Duodenal mucosa (tissue), 2 donors: ENCODE measurements around the gene ATP5F1B.

ENCODE experiments used
- H3K27ac ChIP-seq: one replicate; pipeline ENCODE4 v1.7.0; 2013; ENCODE audit warnings: low read depth, low read length
- H3K27me3 ChIP-seq, 2 donors: one replicate each; pipeline ENCODE4 v1.7.0; 2013; ENCODE audit warnings: low read length in 2 of 2, control low read depth in 1 of 2; ENCODE audit not compliant: insufficient read depth in 2 of 2, control insufficient read depth in 1 of 2
- H3K36me3 ChIP-seq, 2 donors: one replicate each; pipeline ENCODE4 v1.7.0; 2013; ENCODE audit warnings: low read length in 2 of 2, control low read depth in 1 of 2; ENCODE audit not compliant: insufficient read depth in 2 of 2, control insufficient read depth in 1 of 2
- H3K4me1 ChIP-seq, 2 donors: one replicate each; pipeline ENCODE4 v1.7.0; 2013; ENCODE audit warnings: low read length in 2 of 2, control low read depth in 1 of 2; ENCODE audit not compliant: insufficient read depth in 2 of 2, control insufficient read depth in 1 of 2
- H3K4me3 ChIP-seq, 2 donors: one replicate each; pipeline ENCODE4 v1.7.0; 2013; ENCODE audit warnings: low read length in 2 of 2, low read depth in 1 of 2
- H3K9ac ChIP-seq, 2 donors: one replicate each; pipeline ENCODE4 v1.7.0; 2013; ENCODE audit warnings: low read length in 2 of 2, low read depth in 1 of 2
- H3K9me3 ChIP-seq, 2 donors: one replicate each; pipeline ENCODE4 v1.7.0; 2013; ENCODE audit warnings: low read length in 2 of 2, control low read depth in 1 of 2; ENCODE audit not compliant: control insufficient read depth in 1 of 2

The ATP5F1B gene

DNA sequence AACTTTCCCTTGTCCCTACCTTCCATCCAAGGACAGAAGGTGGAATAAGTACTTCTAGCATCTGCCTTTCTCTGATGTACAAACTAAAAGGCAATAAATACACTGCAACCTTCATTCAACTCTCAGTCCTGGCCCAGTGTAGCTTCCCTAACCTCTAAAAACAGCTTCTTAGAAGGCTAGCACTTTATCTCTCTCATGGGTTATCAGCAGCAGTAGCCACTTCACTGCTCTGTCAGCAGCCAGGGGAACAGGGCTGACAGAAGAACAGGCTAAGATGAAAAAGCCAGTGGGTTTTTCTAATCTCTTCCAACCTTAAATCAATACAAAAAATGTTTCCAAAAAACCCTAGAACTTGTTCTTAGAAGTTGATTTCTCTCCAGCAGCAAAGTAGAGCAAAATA, 28.9 kb downstream of the ATP5F1B start:
- Histone ChIP-seq H3K36me3 (peaks cover 57 to 76% of the 10 kb centered on the region in 2 donors), H3K9me3 (no peaks in the 10 kb centered on the region), H3K27ac (no peak overlapping the region), H3K9ac (no peak overlapping the region), H3K4me1 (no peaks in the 10 kb centered on the region), H3K4me3 (no peak overlapping the region), H3K27me3 (no peaks in the 10 kb centered on the region)

DNA sequence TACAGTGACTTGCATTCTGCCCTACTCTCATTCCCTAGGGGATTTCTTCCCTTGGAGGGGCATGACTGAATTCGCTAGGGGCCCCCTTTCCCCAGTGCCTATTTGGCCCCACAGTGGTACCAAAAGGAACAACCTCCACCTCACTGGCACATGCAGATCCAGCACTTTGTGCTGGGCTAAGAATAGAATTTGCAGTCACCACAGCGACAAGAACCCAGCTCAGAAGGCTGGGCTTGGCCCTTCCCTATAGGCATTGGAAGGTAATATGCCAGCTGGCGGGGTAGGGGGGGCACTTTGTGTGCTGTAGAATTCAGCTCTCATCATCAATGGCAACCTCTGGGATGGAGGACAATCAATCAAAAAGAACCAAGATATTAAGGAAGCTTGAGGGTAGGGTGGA, 29.5 kb downstream of the ATP5F1B start:
- peaks cover 61 to 83% of the 10 kb centered on the region in 2 donors for H3K36me3 ChIP-seq
- H3K27me3 ChIP-seq = no peaks in the 10 kb centered on the region
- no peak overlapping the region for H3K27ac ChIP-seq

GRCh38 chr12:56614627-56615026, 31.2 kb downstream of the ATP5F1B start:
- no peaks in the 10 kb centered on the region for H3K4me1 ChIP-seq
- H3K9ac ChIP-seq = no peak overlapping the region
- H3K9me3 ChIP-seq = no peaks in the 10 kb centered on the region
- H3K4me3 ChIP-seq = no peak overlapping the region
- H3K36me3 ChIP-seq = peaks cover 68 to 85% of the 10 kb centered on the region in 2 donors
- H3K27ac ChIP-seq = no peak overlapping the region
- H3K27me3 ChIP-seq = no peaks in the 10 kb centered on the region

More for the DNA sequence above, 29.5 kb downstream of the ATP5F1B start:
- Histone ChIP-seq H3K9ac (no peak overlapping the region), H3K4me3 (no peak overlapping the region), H3K9me3 (no peaks in the 10 kb centered on the region), H3K4me1 (no peaks in the 10 kb centered on the region)

- Histone ChIP-seq H3K27ac (no peak overlapping the region), H3K9ac (no peak overlapping the region), H3K4me1 (no peaks in the 10 kb centered on the region), H3K9me3 (no peaks in the 10 kb centered on the region), H3K36me3 (peaks cover 69 to 94% of the 10 kb centered on the region in 2 donors), H3K4me3 (no peak overlapping the region), H3K27me3 (no peaks in the 10 kb centered on the region)
Measured at GRCh38 chr12:56604355-56604754, 41.4 kb downstream of the ATP5F1B start.

GRCh38 chr12:56602239-56602638, 43.5 kb downstream of the ATP5F1B start:
- Histone ChIP-seq H3K9me3 (no peaks in the 10 kb centered on the region), H3K9ac (no peak overlapping the region), H3K27ac (no peak overlapping the region), H3K4me1 (no peaks in the 10 kb centered on the region), H3K4me3 (no peak overlapping the region), H3K36me3 (peaks cover 85 to 100% of the 10 kb centered on the region in 2 donors), H3K27me3 (no peaks in the 10 kb centered on the region)

DNA sequence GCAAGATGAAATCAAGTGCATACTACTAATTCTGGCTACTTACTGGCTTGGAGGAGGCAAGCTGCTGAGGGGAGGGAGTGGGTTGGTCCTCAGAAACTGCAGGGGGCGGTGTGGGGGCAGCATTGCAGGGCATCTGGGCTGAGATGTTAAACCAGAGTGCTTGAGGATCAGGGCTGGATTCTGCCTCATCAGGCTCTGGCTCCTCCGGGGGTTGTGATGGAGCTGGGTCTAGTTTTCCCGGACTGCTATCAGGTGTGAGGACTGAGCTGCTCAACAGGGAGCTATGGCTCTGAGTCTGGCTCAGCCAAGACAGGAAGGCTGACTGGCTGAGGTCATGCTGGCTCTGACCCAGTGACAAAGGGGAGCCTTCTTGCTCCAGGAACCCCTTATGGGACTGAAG, 44.3 kb downstream of the ATP5F1B start:
- Histone ChIP-seq H3K27me3 (no peaks in the 10 kb centered on the region), H3K4me1 (no peaks in the 10 kb centered on the region), H3K9me3 (no peaks in the 10 kb centered on the region), H3K27ac (no peak overlapping the region), H3K36me3 (peaks cover 87 to 98% of the 10 kb centered on the region in 2 donors), H3K4me3 (no peak overlapping the region), H3K9ac (no peak overlapping the region)

DNA sequence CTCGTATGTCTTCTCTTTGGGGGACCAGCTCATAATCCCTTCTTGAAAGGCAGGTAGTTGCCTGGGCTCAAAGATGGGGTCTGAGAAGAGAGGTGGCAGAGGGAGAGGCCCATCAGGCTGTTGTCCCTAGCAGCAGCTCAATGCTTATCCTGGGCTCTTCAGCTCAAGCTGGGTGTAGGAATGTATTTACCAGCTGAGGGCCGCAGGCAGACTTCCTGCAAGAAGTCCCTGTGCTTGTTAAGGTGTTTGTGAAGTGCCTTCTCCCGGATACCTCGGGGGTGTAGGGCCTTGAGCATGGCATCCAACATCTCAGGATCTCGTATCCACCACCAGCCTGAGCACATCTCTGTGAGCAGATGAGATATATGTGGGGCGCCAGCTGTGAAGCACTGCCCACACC, 45.0 kb downstream of the ATP5F1B start:
- no peak overlapping the region for H3K4me3 ChIP-seq
- H3K9me3 ChIP-seq = no peaks in the 10 kb centered on the region
- no peak overlapping the region for H3K27ac ChIP-seq
- H3K27me3 ChIP-seq = no peaks in the 10 kb centered on the region
- peaks cover 80 to 92% of the 10 kb centered on the region in 2 donors for H3K36me3 ChIP-seq
- no peaks in the 10 kb centered on the region for H3K4me1 ChIP-seq
- no peak overlapping the region for H3K9ac ChIP-seq

- Histone ChIP-seq H3K27ac (no peak overlapping the region), H3K4me3 (no peak overlapping the region), H3K27me3 (no peaks in the 10 kb centered on the region), H3K36me3 (peaks cover 72 to 91% of the 10 kb centered on the region in 2 donors), H3K4me1 (no peaks in the 10 kb centered on the region), H3K9me3 (no peaks in the 10 kb centered on the region), H3K9ac (no peak overlapping the region)
Measured at GRCh38 chr12:56599797-56600196, 46.0 kb downstream of the ATP5F1B start.

DNA sequence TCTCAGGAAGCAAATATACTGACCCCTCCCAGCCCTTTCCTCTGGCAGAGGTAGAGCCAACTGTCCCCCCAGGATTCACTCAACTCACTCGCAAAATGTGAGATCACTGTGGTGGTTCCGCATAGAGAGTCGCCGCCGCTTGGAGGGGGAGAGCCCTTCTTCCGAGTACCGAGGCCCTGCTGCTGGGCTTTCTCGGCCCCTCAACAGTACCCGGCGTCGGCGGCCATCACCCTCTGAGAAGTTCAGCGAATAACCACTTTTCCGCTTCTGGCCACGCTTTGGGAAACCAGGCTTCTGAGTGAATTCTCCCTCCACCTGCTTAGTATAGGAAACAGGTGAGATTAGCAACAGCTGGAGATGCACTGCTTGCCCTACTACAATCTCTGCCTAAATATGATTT, 46.7 kb downstream of the ATP5F1B start:
- H3K9ac ChIP-seq = no peak overlapping the region
- no peaks in the 10 kb centered on the region for H3K4me1 ChIP-seq
- H3K36me3 ChIP-seq = peaks cover 65 to 83% of the 10 kb centered on the region in 2 donors
- H3K27me3 ChIP-seq = no peaks in the 10 kb centered on the region
- H3K9me3 ChIP-seq = no peaks in the 10 kb centered on the region
- no peak overlapping the region for H3K27ac ChIP-seq
- H3K4me3 ChIP-seq = no peak overlapping the region

DNA sequence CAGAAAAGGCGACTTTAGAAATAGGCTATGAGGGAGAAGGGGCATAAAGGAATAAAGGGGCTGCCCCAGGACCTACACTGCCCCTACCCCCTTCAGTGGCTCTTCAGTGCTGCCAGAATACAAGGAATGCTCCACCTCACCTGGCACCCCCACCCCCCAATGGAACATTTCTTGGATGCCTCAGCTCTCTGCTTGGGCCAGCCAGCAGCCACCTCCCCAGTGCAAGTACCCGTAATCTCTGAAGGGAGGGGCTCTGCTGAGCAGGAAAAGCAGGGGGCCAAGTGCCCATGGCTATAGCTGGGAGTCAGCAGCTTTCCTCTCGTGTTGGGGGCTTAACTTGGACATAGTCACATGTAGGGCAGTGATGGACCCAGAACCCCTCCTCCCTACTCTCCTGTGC, 49.0 kb downstream of the ATP5F1B start:
- Histone ChIP-seq H3K9me3 (no peaks in the 10 kb centered on the region), H3K4me3 (no peak overlapping the region), H3K4me1 (no peaks in the 10 kb centered on the region), H3K27ac (no peak overlapping the region), H3K36me3 (peaks cover 46 to 61% of the 10 kb centered on the region in 2 donors), H3K27me3 (no peaks in the 10 kb centered on the region), H3K9ac (no peak overlapping the region)
